Nucleus accumbens (tissue), 56 donors: Measurements from ENCODE around the gene CCL13.
"Not testable (repeated sequence)": the region's sequence is repeated elsewhere in the genome, so short reads cannot be mapped to it uniquely, and the experiment has no call there.

ENCODE experiments used
- DNase-seq, 56 donors: peaks; one replicate each; lab custom pipeline; 2025; lab: John Stamatoyannopoulos, UW

CCL13 gene

GRCh38 chr17:34356194-34356593, at the start of gene CCL13:
TSS of gene CCL13 (plus strand) at chr17:34356480. CDS start at chr17:34356527, 47 bp downstream.
- DNase-seq = no peak

GRCh38 chr17:34307110-34307509, 49.2 kb upstream of the CCL13 start:
- no peak for DNase-seq

GRCh38 chr17:34308371-34308770, 47.9 kb upstream of the CCL13 start:
- DNase-seq = no peak

GRCh38 chr17:34311291-34311690, 45.0 kb upstream of the CCL13 start:
- no peak for DNase-seq

- no peak for DNase-seq
These were observed 44.2 kb upstream of the CCL13 start for GRCh38 chr17:34312080-34312479.

- no peak for DNase-seq
These were observed 43.1 kb upstream of the CCL13 start for GRCh38 chr17:34313164-34313563.

- DNase-seq = no peak
These were observed 42.0 kb upstream of the CCL13 start for GRCh38 chr17:34314279-34314678.

- DNase-seq = no peak
These were observed 37.8 kb upstream of the CCL13 start for GRCh38 chr17:34318474-34318873.

- no peak for DNase-seq
These were observed 37.2 kb upstream of the CCL13 start, which contains the start of gene CCL8 for GRCh38 chr17:34319039-34319483. TSS of gene CCL8 (plus strand) at chr17:34319435. CDS start at chr17:34319502, 67 bp downstream.

- DNase-seq = no peak
These were observed 34.3 kb upstream of the CCL13 start for GRCh38 chr17:34321964-34322363.

GRCh38 chr17:34327580-34327979, 28.7 kb upstream of the CCL13 start:
- not testable (repeated sequence) for DNase-seq

- DNase-seq = no peak
These were observed 18.6 kb upstream of the CCL13 start for GRCh38 chr17:34337701-34338100.

- DNase-seq = no peak
These were observed 17.0 kb upstream of the CCL13 start for GRCh38 chr17:34339138-34339770.

GRCh38 chr17:34341916-34342315, 14.4 kb upstream of the CCL13 start:
- no peak for DNase-seq

- DNase-seq = no peak
These were observed 9.2 kb upstream of the CCL13 start for GRCh38 chr17:34347063-34347462.

- DNase-seq = peak in 2 of 56 donors; percentile 4 to 15
These were observed 6.5 kb upstream of the CCL13 start for GRCh38 chr17:34349751-34350150.

GRCh38 chr17:34351096-34351495, 5.2 kb upstream of the CCL13 start:
- no peak for DNase-seq

- no peak for DNase-seq
These were observed 4.1 kb upstream of the CCL13 start for GRCh38 chr17:34352191-34352590.

GRCh38 chr17:34354637-34355036, 1.6 kb upstream of the CCL13 start:
- DNase-seq = no peak

- no peak for DNase-seq
These were observed 1.1 kb downstream of the CCL13 start for GRCh38 chr17:34357398-34357797.

GRCh38 chr17:34358631-34359030, 2.4 kb downstream of the CCL13 start:
- no peak for DNase-seq

GRCh38 chr17:34360601-34361270, 4.5 kb downstream of the CCL13 start:
- no peak for DNase-seq
